OCI-LY7 (cell line): Measurements from ENCODE around the gene C16orf54.

ENCODE experiments used
- EZH2phosphoT487 ChIP-seq: fragments of 200-600 bp; sonication (generic); IDR thresholded peaks from 2 replicates; pipeline ENCODE4 v1.6.1; 2018; ENCODE audit warnings: low read depth, borderline replicate concordance, mild to moderate bottlenecking, mixed run types, antibody characterized with exemption, low read length, moderate library complexity, mixed read lengths
- TF ChIP-seq, protein P1 (sequence below): fragments of 200-600 bp; sonication (generic); conservative IDR thresholded peaks from 2 replicates; pipeline ENCODE4 v1.5.1; 2014; ENCODE audit warnings: mild to moderate bottlenecking, antibody characterized with exemption, low read length, moderate library complexity, mixed read lengths

- TF ChIP-seq, protein P1, sequence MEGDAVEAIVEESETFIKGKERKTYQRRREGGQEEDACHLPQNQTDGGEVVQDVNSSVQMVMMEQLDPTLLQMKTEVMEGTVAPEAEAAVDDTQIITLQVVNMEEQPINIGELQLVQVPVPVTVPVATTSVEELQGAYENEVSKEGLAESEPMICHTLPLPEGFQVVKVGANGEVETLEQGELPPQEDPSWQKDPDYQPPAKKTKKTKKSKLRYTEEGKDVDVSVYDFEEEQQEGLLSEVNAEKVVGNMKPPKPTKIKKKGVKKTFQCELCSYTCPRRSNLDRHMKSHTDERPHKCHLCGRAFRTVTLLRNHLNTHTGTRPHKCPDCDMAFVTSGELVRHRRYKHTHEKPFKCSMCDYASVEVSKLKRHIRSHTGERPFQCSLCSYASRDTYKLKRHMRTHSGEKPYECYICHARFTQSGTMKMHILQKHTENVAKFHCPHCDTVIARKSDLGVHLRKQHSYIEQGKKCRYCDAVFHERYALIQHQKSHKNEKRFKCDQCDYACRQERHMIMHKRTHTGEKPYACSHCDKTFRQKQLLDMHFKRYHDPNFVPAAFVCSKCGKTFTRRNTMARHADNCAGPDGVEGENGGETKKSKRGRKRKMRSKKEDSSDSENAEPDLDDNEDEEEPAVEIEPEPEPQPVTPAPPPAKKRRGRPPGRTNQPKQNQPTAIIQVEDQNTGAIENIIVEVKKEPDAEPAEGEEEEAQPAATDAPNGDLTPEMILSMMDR, result no peak
- TF ChIP-seq EZH2phosphoT487, result no peak
These were observed 9.0 kb downstream of the C16orf54 start for GRCh38 chr16:29736764-29737163.
